SK-N-SH treated with all-trans-retinoic acid at 6 μM for 48 hours (cell line): ENCODE data around the gene GNA12.

Experiments used
- ATAC-seq: fragments of 200-7000 bp; cut with Tn5 transposase; 3 replicates; pipeline ENCODE4 v1.9.1; 2020; ENCODE audit warnings: mild to moderate bottlenecking, moderate library complexity
- ARNTL ChIP-seq: fragments of 450-650 bp; formaldehyde crosslinking; IDR thresholded peaks from 2 replicates; pipeline ENCODE4 v1.5.0; 2020; ENCODE audit warnings: low read depth, mild to moderate bottlenecking, moderate library complexity, borderline replicate concordance
- BACH2 ChIP-seq: fragments of 250-450 bp; sonication (Bioruptor Pico); IDR thresholded peaks from 2 replicates; pipeline ENCODE4 v1.9.0; 2021; ENCODE audit warnings: mild to moderate bottlenecking, borderline replicate concordance
- CSDC2 ChIP-seq: fragments of 250-450 bp; sonication (Bioruptor Pico); IDR thresholded peaks from 2 replicates; pipeline ENCODE4 v1.5.0; 2020; ENCODE audit warnings: mild to moderate bottlenecking, moderate library complexity
- CSRNP3 ChIP-seq: fragments of 250-450 bp; sonication (Bioruptor Pico); IDR thresholded peaks from 2 replicates; pipeline ENCODE4 v1.5.1; 2021; ENCODE audit warnings: mild to moderate bottlenecking, moderate library complexity
- ESRRG ChIP-seq: fragments of 250-450 bp; sonication (Bioruptor Pico); IDR thresholded peaks from 2 replicates; pipeline ENCODE4 v1.6.1; 2021; ENCODE audit warnings: mild to moderate bottlenecking
- GLIS3 ChIP-seq: fragments of 250-450 bp; sonication (Bioruptor Pico); IDR thresholded peaks from 2 replicates; pipeline ENCODE4 v1.5.0; 2020; ENCODE audit warnings: mild to moderate bottlenecking, moderate library complexity
- ISL1 ChIP-seq: fragments of 250-450 bp; sonication (Bioruptor Pico); IDR thresholded peaks from 2 replicates; pipeline ENCODE4 v2.1.2; 2022; ENCODE audit warnings: mild to moderate bottlenecking, moderate library complexity
- OSR1 ChIP-seq: fragments of 250-450 bp; sonication (Bioruptor Pico); IDR thresholded peaks from 2 replicates; pipeline ENCODE4 v1.8.0; 2022; ENCODE audit warnings: moderate library complexity, mild to moderate bottlenecking, inconsistent platforms
- PPARA ChIP-seq: fragments of 250-450 bp; sonication (Bioruptor Pico); IDR thresholded peaks from 2 replicates; pipeline ENCODE4 v1.5.0; 2020; ENCODE audit warnings: mild to moderate bottlenecking, borderline replicate concordance
- RARB ChIP-seq: fragments of 250-450 bp; sonication (Bioruptor Pico); IDR thresholded peaks from 2 replicates; pipeline ENCODE4 v1.8.0; 2021; ENCODE audit warnings: mild to moderate bottlenecking, moderate library complexity
- SNAI2 ChIP-seq: fragments of 250-450 bp; sonication (Bioruptor Pico); IDR thresholded peaks from 2 replicates; pipeline ENCODE4 v1.5.0; 2020; ENCODE audit warnings: mild to moderate bottlenecking, moderate library complexity
- TCF4 ChIP-seq: fragments of 250-450 bp; sonication (Bioruptor Pico); IDR thresholded peaks from 2 replicates; pipeline ENCODE4 v1.8.0; 2021; ENCODE audit warnings: mild to moderate bottlenecking, moderate library complexity, borderline replicate concordance
- TOX ChIP-seq: fragments of 250-450 bp; sonication (Bioruptor Pico); IDR thresholded peaks from 2 replicates; pipeline ENCODE4 v1.8.0; 2021; ENCODE audit warnings: mild to moderate bottlenecking, moderate library complexity, borderline replicate concordance
- ZC3H10 ChIP-seq: fragments of 250-450 bp; sonication (Bioruptor Pico); IDR thresholded peaks from 2 replicates; pipeline ENCODE4 v1.5.1; 2021; ENCODE audit warnings: mild to moderate bottlenecking, moderate library complexity
- ZFP30 ChIP-seq: fragments of 450-650 bp; formaldehyde crosslinking; IDR thresholded peaks from 2 replicates; pipeline ENCODE4 v1.5.0; 2022; ENCODE audit warnings: mild to moderate bottlenecking, moderate library complexity
- ZNF565 ChIP-seq: fragments of 450-650 bp; formaldehyde crosslinking; conservative IDR thresholded peaks from 2 replicates; pipeline ENCODE4 v1.5.0; 2020; ENCODE audit warnings: low read depth, mild to moderate bottlenecking, moderate library complexity
- ZNF70 ChIP-seq: fragments of 450-650 bp; formaldehyde crosslinking; IDR thresholded peaks from 2 replicates; pipeline ENCODE4 v1.5.0; 2020; ENCODE audit warnings: mild to moderate bottlenecking, moderate library complexity
- ZNF8 ChIP-seq: fragments of 450-650 bp; formaldehyde crosslinking; IDR thresholded peaks from 2 replicates; pipeline ENCODE4 v1.5.0; 2020; ENCODE audit warnings: mild to moderate bottlenecking, moderate library complexity
- TF ChIP-seq, protein P1 (sequence below): fragments of 250-450 bp; sonication (Bioruptor Pico); IDR thresholded peaks from 2 replicates; pipeline ENCODE4 v1.8.0; 2020; ENCODE audit warnings: mild to moderate bottlenecking, moderate library complexity, borderline replicate concordance
- TF ChIP-seq, protein P2 (sequence below): fragments of 250-450 bp; sonication (Bioruptor Pico); IDR thresholded peaks from 2 replicates; pipeline ENCODE4 v1.5.1; 2020; ENCODE audit warnings: low read depth, mild to moderate bottlenecking, moderate library complexity
- TF ChIP-seq, protein P3 (sequence below): fragments of 250-450 bp; sonication (Bioruptor Pico); IDR thresholded peaks from 2 replicates; pipeline ENCODE4 v1.8.0; 2021; ENCODE audit warnings: low read depth, mild to moderate bottlenecking, moderate library complexity, borderline replicate concordance

Gene GNA12

DNA sequence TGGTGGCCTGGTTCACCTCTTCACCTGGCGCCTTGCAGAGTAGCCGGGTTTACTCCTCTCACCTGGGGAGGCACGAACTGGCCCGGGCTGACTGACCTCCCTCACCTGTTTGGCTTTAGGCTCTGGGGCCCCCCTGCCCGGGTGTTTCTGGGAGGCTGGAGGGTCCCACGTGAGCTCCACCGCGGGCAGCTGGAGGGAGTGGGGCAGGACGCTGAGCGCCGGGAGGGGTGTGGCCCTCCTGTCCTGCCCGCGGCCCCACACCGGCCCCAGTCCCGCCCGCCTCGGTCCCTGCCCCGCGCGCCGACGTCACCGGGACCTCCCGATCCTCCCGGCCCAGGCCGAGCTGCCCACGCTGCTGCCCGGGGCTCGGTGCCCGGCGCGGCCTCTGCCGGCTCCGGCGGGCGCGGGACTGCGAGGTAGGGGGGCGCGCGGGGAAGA is 156.2 kb downstream of the GNA12 start, which contains the start of gene AMZ1 (continued):
- TF ChIP-seq, protein P1, sequence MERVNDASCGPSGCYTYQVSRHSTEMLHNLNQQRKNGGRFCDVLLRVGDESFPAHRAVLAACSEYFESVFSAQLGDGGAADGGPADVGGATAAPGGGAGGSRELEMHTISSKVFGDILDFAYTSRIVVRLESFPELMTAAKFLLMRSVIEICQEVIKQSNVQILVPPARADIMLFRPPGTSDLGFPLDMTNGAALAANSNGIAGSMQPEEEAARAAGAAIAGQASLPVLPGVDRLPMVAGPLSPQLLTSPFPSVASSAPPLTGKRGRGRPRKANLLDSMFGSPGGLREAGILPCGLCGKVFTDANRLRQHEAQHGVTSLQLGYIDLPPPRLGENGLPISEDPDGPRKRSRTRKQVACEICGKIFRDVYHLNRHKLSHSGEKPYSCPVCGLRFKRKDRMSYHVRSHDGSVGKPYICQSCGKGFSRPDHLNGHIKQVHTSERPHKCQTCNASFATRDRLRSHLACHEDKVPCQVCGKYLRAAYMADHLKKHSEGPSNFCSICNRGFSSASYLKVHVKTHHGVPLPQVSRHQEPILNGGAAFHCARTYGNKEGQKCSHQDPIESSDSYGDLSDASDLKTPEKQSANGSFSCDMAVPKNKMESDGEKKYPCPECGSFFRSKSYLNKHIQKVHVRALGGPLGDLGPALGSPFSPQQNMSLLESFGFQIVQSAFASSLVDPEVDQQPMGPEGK (CRISPR knock-in tag): no peak
- TF ChIP-seq ZNF8 (CRISPR knock-in tag): no peak
- TF ChIP-seq, all 23 proteins: peak for 0

GRCh38 chr7:2687338-2687869 is 156.7 kb downstream of the GNA12 start:
- peak; percentile 73 for ATAC-seq
- TF ChIP-seq ZNF70 (CRISPR knock-in tag): 0 out of 2 replicates have a peak, but pooled peaks have one; percentile 14
- TF ChIP-seq TCF4 (CRISPR knock-in tag): peak; percentile 37; the same call in 1 of the 2 replicates
- TF ChIP-seq SNAI2 (CRISPR knock-in tag): no peak

DNA sequence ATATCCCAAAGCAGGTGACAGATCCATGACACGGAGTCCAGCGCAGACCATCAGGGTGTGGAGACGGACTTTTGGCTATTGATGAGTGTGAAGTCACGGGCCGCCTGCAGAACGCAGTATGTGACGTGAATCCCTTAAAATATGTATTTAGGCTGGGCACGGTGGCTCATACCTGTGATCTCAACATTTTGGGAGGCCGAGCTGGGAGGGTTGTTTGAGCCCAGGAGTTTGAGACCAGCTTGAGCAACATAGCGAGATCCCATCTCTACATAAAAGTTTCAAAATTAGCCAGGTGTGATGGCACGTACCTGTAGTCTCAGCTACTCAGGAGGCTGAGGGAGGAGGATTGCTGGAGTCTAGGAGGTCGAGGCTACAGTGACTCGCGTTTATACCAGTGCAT is 158.0 kb downstream of the GNA12 start:
- no peak for TF ChIP-seq PPARA
- TF ChIP-seq SNAI2 (CRISPR knock-in tag): no peak
- ATAC-seq: no peak

- ATAC-seq: no peak
- no peak for TF ChIP-seq ESRRG (CRISPR knock-in tag)
- TF ChIP-seq CSRNP3 (CRISPR knock-in tag): no peak
- TF ChIP-seq SNAI2 (CRISPR knock-in tag): no peak
- no peak for TF ChIP-seq ZC3H10
- TF ChIP-seq ZNF8 (CRISPR knock-in tag): no peak
- TF ChIP-seq, protein P2, sequence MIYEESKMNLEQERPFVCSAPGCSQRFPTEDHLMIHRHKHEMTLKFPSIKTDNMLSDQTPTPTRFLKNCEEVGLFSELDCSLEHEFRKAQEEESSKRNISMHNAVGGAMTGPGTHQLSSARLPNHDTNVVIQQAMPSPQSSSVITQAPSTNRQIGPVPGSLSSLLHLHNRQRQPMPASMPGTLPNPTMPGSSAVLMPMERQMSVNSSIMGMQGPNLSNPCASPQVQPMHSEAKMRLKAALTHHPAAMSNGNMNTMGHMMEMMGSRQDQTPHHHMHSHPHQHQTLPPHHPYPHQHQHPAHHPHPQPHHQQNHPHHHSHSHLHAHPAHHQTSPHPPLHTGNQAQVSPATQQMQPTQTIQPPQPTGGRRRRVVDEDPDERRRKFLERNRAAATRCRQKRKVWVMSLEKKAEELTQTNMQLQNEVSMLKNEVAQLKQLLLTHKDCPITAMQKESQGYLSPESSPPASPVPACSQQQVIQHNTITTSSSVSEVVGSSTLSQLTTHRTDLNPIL (CRISPR knock-in tag): no peak
- no peak for TF ChIP-seq GLIS3 (CRISPR knock-in tag)
- TF ChIP-seq CSDC2 (CRISPR knock-in tag): no peak
- no peak for TF ChIP-seq ARNTL
- TF ChIP-seq TOX (CRISPR knock-in tag): no peak
- TF ChIP-seq ZFP30 (CRISPR knock-in tag): no peak
- TF ChIP-seq RARB: no peak
- no peak for TF ChIP-seq ISL1 (CRISPR knock-in tag)
- TF ChIP-seq, protein P3, sequence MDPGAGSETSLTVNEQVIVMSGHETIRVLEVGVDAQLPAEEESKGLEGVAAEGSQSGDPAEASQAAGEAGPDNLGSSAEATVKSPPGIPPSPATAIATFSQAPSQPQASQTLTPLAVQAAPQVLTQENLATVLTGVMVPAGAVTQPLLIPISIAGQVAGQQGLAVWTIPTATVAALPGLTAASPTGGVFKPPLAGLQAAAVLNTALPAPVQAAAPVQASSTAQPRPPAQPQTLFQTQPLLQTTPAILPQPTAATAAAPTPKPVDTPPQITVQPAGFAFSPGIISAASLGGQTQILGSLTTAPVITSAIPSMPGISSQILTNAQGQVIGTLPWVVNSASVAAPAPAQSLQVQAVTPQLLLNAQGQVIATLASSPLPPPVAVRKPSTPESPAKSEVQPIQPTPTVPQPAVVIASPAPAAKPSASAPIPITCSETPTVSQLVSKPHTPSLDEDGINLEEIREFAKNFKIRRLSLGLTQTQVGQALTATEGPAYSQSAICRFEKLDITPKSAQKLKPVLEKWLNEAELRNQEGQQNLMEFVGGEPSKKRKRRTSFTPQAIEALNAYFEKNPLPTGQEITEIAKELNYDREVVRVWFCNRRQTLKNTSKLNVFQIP: no peak
- TF ChIP-seq OSR1: no peak
Observed at GRCh38 chr7:2684501-2684900, 159.6 kb downstream of the GNA12 start.

DNA sequence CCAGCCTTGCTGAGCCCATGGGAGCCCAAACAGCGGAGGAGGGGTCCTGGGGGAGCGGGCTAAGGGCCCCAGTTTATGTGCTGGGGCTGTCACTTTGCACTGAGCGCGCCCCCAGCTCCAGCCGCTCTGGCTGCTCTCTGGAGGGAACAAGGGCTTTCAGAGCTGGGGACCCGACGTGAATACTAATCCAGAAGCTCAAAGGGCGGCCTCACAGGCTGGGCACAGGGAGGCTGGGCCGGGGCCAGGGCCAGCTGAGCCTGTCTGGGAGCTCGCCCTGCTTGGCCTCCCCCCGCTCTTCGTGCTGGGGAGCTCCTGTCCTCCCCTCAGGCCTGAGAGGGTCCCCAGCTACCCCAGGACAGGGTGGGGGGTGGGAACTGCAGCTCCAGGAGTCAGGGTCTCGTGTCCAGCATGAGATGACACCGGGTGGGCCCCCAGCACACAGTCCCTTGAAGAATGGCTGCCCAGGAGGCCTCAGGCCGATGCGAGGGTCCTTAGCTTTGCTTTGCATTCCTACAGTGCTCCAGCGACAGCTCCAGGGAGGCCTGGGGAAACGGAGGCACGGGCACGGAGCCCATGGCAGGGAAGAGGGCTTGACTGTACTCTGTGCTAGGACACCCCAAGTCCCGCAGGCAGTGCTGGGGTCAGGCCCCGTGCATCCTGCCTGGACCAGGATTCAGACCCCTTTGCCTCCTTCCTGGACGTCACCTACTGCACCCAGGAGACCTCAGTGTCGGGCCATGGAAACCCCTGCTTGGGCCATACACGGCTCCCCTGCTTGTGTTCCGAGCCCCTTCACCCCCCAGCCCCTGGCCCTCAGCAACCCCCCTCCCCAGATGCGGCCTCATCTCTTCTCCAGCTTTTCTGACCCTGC is 161.9 kb downstream of the GNA12 start:
- ATAC-seq: no peak
- TF ChIP-seq TCF4 (CRISPR knock-in tag): no peak
- no peak for TF ChIP-seq BACH2 (CRISPR knock-in tag)
- TF ChIP-seq, protein P1 (CRISPR knock-in tag): no peak
- TF ChIP-seq ZNF70 (CRISPR knock-in tag): no peak
- no peak for TF ChIP-seq CSDC2 (CRISPR knock-in tag)
- TF ChIP-seq ZNF565 (CRISPR knock-in tag): no peak
- TF ChIP-seq, protein P2 (CRISPR knock-in tag): no peak
- TF ChIP-seq ISL1 (CRISPR knock-in tag): no peak
- TF ChIP-seq RARB: no peak
- no peak for TF ChIP-seq OSR1
- TF ChIP-seq TOX (CRISPR knock-in tag): no peak
- no peak for TF ChIP-seq SNAI2 (CRISPR knock-in tag)
- TF ChIP-seq, protein P3: no peak
- TF ChIP-seq ZFP30 (CRISPR knock-in tag): no peak
